Lung (tissue), 12 donors: ENCODE measurements around the gene PLEKHG2. TPM values are rescaled to one million over a fixed set of nuclear protein-coding genes. Genes with fewer than 3 reads are reported as not detected.
A peak's percentile ranks its signal among the peaks of the same experiment; 100 is the strongest.

Experiments
- ATAC-seq: fragments of 200-7000 bp; cut with Tn5 transposase; one replicate; pipeline ENCODE4 v1.9.1; 2020; ENCODE audit warnings: moderate number of reproducible peaks; ENCODE audit not compliant: insufficient read depth, low FRiP score
- DNase-seq, 3 donors: peaks; one replicate each; pipeline ENCODE4 v3.0.0-alpha.2; 2013 to 2017
- H3K27ac ChIP-seq, 2 donors: one replicate each; pipeline ENCODE4 v1.5.1; 2013; ENCODE audit warnings: mild to moderate bottlenecking in 2 of 2, moderate library complexity in 2 of 2, control low read depth in 1 of 2, inconsistent platforms in 1 of 2, low read depth in 1 of 2, low read length in 1 of 2
- H3K27me3 ChIP-seq, 3 donors: one replicate each; pipeline ENCODE4 v1.5.1; 2013; ENCODE audit warnings: low read length in 2 of 3; ENCODE audit not compliant: control insufficient read depth in 3 of 3, insufficient read depth in 3 of 3
- H3K36me3 ChIP-seq, 4 donors: one replicate each; pipeline ENCODE4 v1.5.1; 2013; ENCODE audit warnings: low read length in 4 of 4, mild to moderate bottlenecking in 1 of 4, moderate library complexity in 1 of 4; ENCODE audit not compliant: control insufficient read depth in 4 of 4, insufficient read depth in 4 of 4
- H3K4me1 ChIP-seq, 5 donors: one replicate each; pipeline ENCODE4 v1.5.1; 2013; ENCODE audit warnings: low read length in 5 of 5, mild to moderate bottlenecking in 2 of 5, moderate library complexity in 1 of 5; ENCODE audit not compliant: control insufficient read depth in 5 of 5, insufficient read depth in 5 of 5
- H3K4me3 ChIP-seq: one replicate; pipeline ENCODE4 v1.5.1; 2013; ENCODE audit warnings: mild to moderate bottlenecking, control low read depth, moderate library complexity
- H3K9ac ChIP-seq, 2 donors: one replicate each; pipeline ENCODE4 v1.5.1; 2013; ENCODE audit warnings: low read length in 2 of 2, control low read depth in 1 of 2; ENCODE audit not compliant: insufficient read depth in 1 of 2
- H3K9me3 ChIP-seq, 4 donors: one replicate each; pipeline ENCODE4 v1.5.1; 2013; ENCODE audit warnings: low read length in 3 of 4, mild to moderate bottlenecking in 1 of 4, moderate library complexity in 1 of 4; ENCODE audit not compliant: control insufficient read depth in 4 of 4, insufficient read depth in 3 of 4
- CTCF ChIP-seq: IDR thresholded peaks from 2 replicates; pipeline ENCODE4 v1.5.1; 2012; ENCODE audit warnings: mild to moderate bottlenecking; ENCODE audit errors: control extremely low read depth, extremely low read depth
- WGBS, 2 donors: extraction: QIAGEN DNeasy Blood & Tissue Kit; methylation state at CpG; one replicate each; pipeline ENCODE4 v1.1.7; 2013; 5-methylcytosine and 5-hydroxymethylcytosine counted together
- polyA plus RNA-seq, 2 donors: library from polyadenylated mRNA; stranded (reverse); fragments of 200-250 nt; gene quantifications; one replicate each; pipeline ENCODE4 v1.2.1, GENCODE V29; 2013
- total RNA-seq, 2 donors: library from RNA; depleted of rRNA in 1 of 2; stranded (reverse); fragments of >200 nt in 1 of 2; gene quantifications; one replicate each; pipeline ENCODE4 v1.2.1, GENCODE V29; 2014 to 2021
- donor health status: control.
- donor health status: control.
- donor health status: Bipolar disorder and iron deficiency.
- donor health status: healthy.
- donor health status: DM: yes; HTN: yes; CAD: no.

Gene PLEKHG2
- total and polyA plus RNA-seq, 4 donors = 15.5 to 52.7 (median 27.2) TPM

GRCh38 chr19:39372047-39372802 lies 40.2 kb upstream of the PLEKHG2 start:
- Histone ChIP-seq H3K9me3 (no peaks in the 10 kb centered on the region), H3K4me3 (no peak overlapping the region), H3K27ac (peak overlapping the region; percentile 82 to 89), H3K4me1 (peaks cover 12 to 18% (median 13%) of the 10 kb centered on the region in 5 donors), H3K27me3 (no peaks in the 10 kb centered on the region), H3K36me3 (peaks cover 24 to 52% (median 38%) of the 10 kb centered on the region in 4 donors), H3K9ac (peak overlapping the region; percentile 41 to 50)
- ATAC-seq = no peak
- 48 to 61% methylated on average over 8 of the region's 8 CpGs for WGBS, 2 donors
- DNase-seq = peak; percentile 96 to 99 (median 98)
- no peak for TF ChIP-seq CTCF

GRCh38 chr19:39372941-39373340 lies 39.5 kb upstream of the PLEKHG2 start:
- H3K36me3 ChIP-seq = peaks cover 31 to 59% (median 45%) of the 10 kb centered on the region in 4 donors
- H3K9ac ChIP-seq = peak overlapping the region; percentile 38 to 41
- no peaks in the 10 kb centered on the region for H3K9me3 ChIP-seq
- DNase-seq (peak in 2 of 3 donors; percentile 29 to 54), ATAC-seq (no peak)
- no peak overlapping the region for H3K4me3 ChIP-seq
- no peak for TF ChIP-seq CTCF
- 53 to 67% methylated on average over 2 of the region's 2 CpGs for WGBS, 2 donors
- no peaks in the 10 kb centered on the region for H3K27me3 ChIP-seq
- peaks cover 12 to 18% (median 13%) of the 10 kb centered on the region in 5 donors for H3K4me1 ChIP-seq
- peak overlapping the region; percentile 82 to 89 for H3K27ac ChIP-seq

DNA sequence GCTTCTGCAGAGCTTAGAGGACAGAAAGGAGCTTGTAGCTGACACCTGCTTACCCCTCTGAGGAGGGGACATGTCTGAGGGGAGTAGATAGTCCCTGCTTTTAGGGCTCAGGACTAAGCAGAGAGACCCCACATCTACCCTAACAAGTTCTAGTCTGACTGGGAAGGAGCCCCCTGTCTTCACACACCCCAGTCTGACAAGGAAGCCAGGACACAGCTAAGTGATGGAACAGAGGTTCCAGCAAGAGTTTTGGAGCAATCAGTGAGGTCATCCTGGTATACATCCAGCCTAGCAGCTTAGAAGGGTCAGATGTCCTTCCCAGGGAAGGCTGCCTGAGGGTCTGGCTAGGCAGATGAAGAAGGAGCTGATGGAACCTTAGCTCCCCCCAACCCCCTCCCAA lies 36.5 kb upstream of the PLEKHG2 start:
- no peak overlapping the region for H3K9ac ChIP-seq
- no peak for ATAC-seq
- peaks cover 25 to 65% (median 63%) of the 10 kb centered on the region in 4 donors for H3K36me3 ChIP-seq
- H3K27ac ChIP-seq = no peak overlapping the region
- H3K4me3 ChIP-seq = no peak overlapping the region
- TF ChIP-seq CTCF = no peak
- H3K4me1 ChIP-seq = peaks cover 12 to 18% (median 13%) of the 10 kb centered on the region in 5 donors
- no peaks in the 10 kb centered on the region for H3K27me3 ChIP-seq
- no peaks in the 10 kb centered on the region for H3K9me3 ChIP-seq
- DNase-seq = no peak
